Measurements from ENCODE around the gene SMAD6. TPM values are rescaled to one million over a fixed set of nuclear protein-coding genes. Genes with fewer than 3 reads are reported as not detected.

SMAD6 gene
- polyA plus RNA-seq, 3 donors, result 25.6 to 41.7 (median 39.7) TPM

- no peak for DNase-seq (ENCODE audit: extremely low read depth in 1 of 11, low read depth in 9 of 11, low spot score in 4 of 11)
These were observed 3.6 kb upstream of the SMAD6 start for GRCh38 chr15:66698318-66698961.

GRCh38 chr15:66698971-66699370, 3.1 kb upstream of the SMAD6 start:
- no peak for DNase-seq (ENCODE audit: extremely low read depth in 1 of 11, low read depth in 9 of 11, low spot score in 4 of 11)

GRCh38 chr15:66700412-66700801, 1.6 kb upstream of the SMAD6 start:
- DNase-seq (ENCODE audit: extremely low read depth in 1 of 11, low read depth in 9 of 11, low spot score in 4 of 11), result no peak

GRCh38 chr15:66700802-66701421, 1.1 kb upstream of the SMAD6 start:
- peak; percentile 81 to 97 (median 93) for DNase-seq (ENCODE audit: extremely low read depth in 1 of 11, low read depth in 9 of 11, low spot score in 4 of 11)

GRCh38 chr15:66701422-66702034, 508 bp upstream of the SMAD6 start:
- DNase-seq (ENCODE audit: extremely low read depth in 1 of 11, low read depth in 9 of 11, low spot score in 4 of 11), result peak in 3 of 11 donors; percentile 45 to 57 (median 50)

GRCh38 chr15:66702787-66703539, 927 bp downstream of the SMAD6 start:
- DNase-seq (ENCODE audit: extremely low read depth in 1 of 11, low read depth in 9 of 11, low spot score in 4 of 11), result no peak

- DNase-seq (ENCODE audit: extremely low read depth in 1 of 11, low read depth in 9 of 11, low spot score in 4 of 11), result no peak
These were observed 1.5 kb downstream of the SMAD6 start for GRCh38 chr15:66703540-66703941.

GRCh38 chr15:66704019-66704802, 2.2 kb downstream of the SMAD6 start:
- DNase-seq (ENCODE audit: extremely low read depth in 1 of 11, low read depth in 9 of 11, low spot score in 4 of 11), result no peak

- DNase-seq (ENCODE audit: extremely low read depth in 1 of 11, low read depth in 9 of 11, low spot score in 4 of 11), result no peak
These were observed 2.7 kb downstream of the SMAD6 start for GRCh38 chr15:66704803-66705153.

- DNase-seq (ENCODE audit: extremely low read depth in 1 of 11, low read depth in 9 of 11, low spot score in 4 of 11), result no peak
These were observed 3.5 kb downstream of the SMAD6 start for GRCh38 chr15:66705277-66706146.

- DNase-seq (ENCODE audit: extremely low read depth in 1 of 11, low read depth in 9 of 11, low spot score in 4 of 11), result peak in 4 of 11 donors; percentile 50 to 65 (median 62)
These were observed 4.2 kb downstream of the SMAD6 start for GRCh38 chr15:66706225-66706732.

GRCh38 chr15:66706840-66707239, 4.8 kb downstream of the SMAD6 start:
- DNase-seq (ENCODE audit: extremely low read depth in 1 of 11, low read depth in 9 of 11, low spot score in 4 of 11), result no peak

GRCh38 chr15:66707310-66708082, 5.5 kb downstream of the SMAD6 start:
- DNase-seq (ENCODE audit: extremely low read depth in 1 of 11, low read depth in 9 of 11, low spot score in 4 of 11), result peak in 8 of 11 donors; percentile 54 to 72 (median 64)

GRCh38 chr15:66708389-66708788, 6.4 kb downstream of the SMAD6 start:
- no peak for DNase-seq (ENCODE audit: extremely low read depth in 1 of 11, low read depth in 9 of 11, low spot score in 4 of 11)

GRCh38 chr15:66709884-66710283, 7.8 kb downstream of the SMAD6 start:
- no peak for DNase-seq (ENCODE audit: extremely low read depth in 1 of 11, low read depth in 9 of 11, low spot score in 4 of 11)

GRCh38 chr15:66711260-66711659, 9.2 kb downstream of the SMAD6 start:
- DNase-seq (ENCODE audit: extremely low read depth in 1 of 11, low read depth in 9 of 11, low spot score in 4 of 11), result no peak

- DNase-seq (ENCODE audit: extremely low read depth in 1 of 11, low read depth in 9 of 11, low spot score in 4 of 11), result no peak
These were observed 9.8 kb downstream of the SMAD6 start for GRCh38 chr15:66711862-66712261.

Data from renal cortex interstitium (tissue), 11 donors.